ENCODE results near the gene HOXA6. TPM values are rescaled to one million over a fixed set of nuclear protein-coding genes. Genes with fewer than 3 reads are reported as not detected.

Gene HOXA6
- polyA plus RNA-seq, 2 of the 4 experiments (the other 2 are of a cell fraction) = 0.90 to 2.1 TPM

DNA sequence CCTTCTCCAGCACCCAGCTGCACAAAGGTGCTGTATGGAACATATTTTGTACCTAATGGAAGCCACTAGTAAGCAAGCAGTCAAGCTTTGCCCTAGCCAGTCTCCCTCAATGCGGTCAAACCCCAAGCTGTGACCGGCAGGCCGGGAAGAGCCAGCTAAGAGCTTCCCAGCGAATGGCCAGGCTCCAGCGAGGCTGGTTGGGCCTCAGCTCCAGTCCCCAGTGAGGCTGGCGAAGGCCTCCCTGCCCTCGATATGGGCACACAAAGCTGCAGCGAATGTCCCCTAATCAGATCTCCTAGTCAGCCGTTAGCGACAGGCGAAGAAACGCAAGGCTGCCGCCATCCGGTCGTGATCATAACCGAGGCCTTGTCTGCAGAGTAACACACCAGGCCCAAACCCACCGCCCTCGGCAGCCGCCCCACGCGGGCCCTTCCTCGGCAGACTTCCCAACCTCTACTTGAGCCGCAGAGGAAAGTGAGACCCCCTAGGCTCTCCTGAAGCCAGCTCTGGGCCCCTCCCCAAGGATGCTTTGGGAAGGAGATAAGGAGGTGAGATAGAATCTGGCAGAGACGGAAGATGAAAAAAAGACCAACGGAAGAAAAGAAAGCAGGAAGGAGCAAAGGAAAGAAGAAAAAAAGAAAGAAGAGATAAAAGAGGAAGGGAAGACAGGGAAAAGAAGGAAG lies 20.8 kb upstream of the HOXA6 start:
- Histone ChIP-seq H3K9me3 (no peaks in the 10 kb centered on the region), H3K4me3 (no peak overlapping the region), H3K4me1 (peaks cover 4% of the 10 kb centered on the region; the same call in 1 of the 3 replicates), H3K4me2 (no peak overlapping the region; the same call in 2 of the 3 replicates), H3K27ac (no peak overlapping the region)
- no peak for TF ChIP-seq SREBF2 (IDR thresholded peaks at IDR 0.05)
- TF ChIP-seq KDM5A (IDR thresholded peaks at IDR 0.05) = no peak
- TF ChIP-seq NPAS2 (CRISPR knock-in tag; IDR thresholded peaks at IDR 0.05; ENCODE audit: borderline replicate concordance) = no peak
- TF ChIP-seq, protein P1, sequence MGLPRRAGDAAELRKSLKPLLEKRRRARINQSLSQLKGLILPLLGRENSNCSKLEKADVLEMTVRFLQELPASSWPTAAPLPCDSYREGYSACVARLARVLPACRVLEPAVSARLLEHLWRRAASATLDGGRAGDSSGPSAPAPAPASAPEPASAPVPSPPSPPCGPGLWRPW (IDR thresholded peaks at IDR 0.05) = no peak
- TF ChIP-seq HEYL (CRISPR knock-in tag; IDR thresholded peaks at IDR 0.05) = no peak
- TF ChIP-seq FOSL2 (IDR thresholded peaks at IDR 0.05) = no peak
- TF ChIP-seq FOSL2 (CRISPR knock-in tag; IDR thresholded peaks at IDR 0.05) = no peak
- no peak for TF ChIP-seq HOXB13 (CRISPR knock-in tag; IDR thresholded peaks at IDR 0.05; ENCODE audit: low read depth)
- TF ChIP-seq, protein P2, sequence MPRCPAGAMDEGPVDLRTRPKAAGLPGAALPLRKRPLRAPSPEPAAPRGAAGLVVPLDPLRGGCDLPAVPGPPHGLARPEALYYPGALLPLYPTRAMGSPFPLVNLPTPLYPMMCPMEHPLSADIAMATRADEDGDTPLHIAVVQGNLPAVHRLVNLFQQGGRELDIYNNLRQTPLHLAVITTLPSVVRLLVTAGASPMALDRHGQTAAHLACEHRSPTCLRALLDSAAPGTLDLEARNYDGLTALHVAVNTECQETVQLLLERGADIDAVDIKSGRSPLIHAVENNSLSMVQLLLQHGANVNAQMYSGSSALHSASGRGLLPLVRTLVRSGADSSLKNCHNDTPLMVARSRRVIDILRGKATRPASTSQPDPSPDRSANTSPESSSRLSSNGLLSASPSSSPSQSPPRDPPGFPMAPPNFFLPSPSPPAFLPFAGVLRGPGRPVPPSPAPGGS (IDR thresholded peaks at IDR 0.05) = no peak
- TF ChIP-seq RNF2 (IDR thresholded peaks at IDR 0.05; ENCODE audit: borderline replicate concordance, low read depth) = no peak
- TF ChIP-seq RCOR1 (IDR thresholded peaks at IDR 0.05; ENCODE audit: low read depth, low read length) = no peak
- TF ChIP-seq EP300 (IDR thresholded peaks at IDR 0.05) = no peak
- no peak for TF ChIP-seq RAD21 (conservative IDR thresholded peaks at IDR 0.05 in 1 of 2, IDR thresholded peaks at IDR 0.05 in 1 of 2)
- no peak for TF ChIP-seq CBX8 (IDR thresholded peaks at IDR 0.05)
- ChIA-PET CTCF (interaction anchor here (0.7 to 4.5 kb wide), 6 partner anchors 8 to 806 kb away, joined by 3 to 33 read pairs (median 3); no protein-coding TSS in a partner anchor), POLR2A (interaction anchor here (1.2 kb wide), 1 partner anchor 17 kb away, joined by 4 read pairs; no protein-coding TSS in a partner anchor)
- ATAC-seq (no peak), DNase-seq (ENCODE audit: low read depth in 1 of 2, low spot score in 1 of 2) (no peak), FAIRE-seq (no peak)
- 91% methylated on average over 24 of the region's 25 CpGs for WGBS (ENCODE audit: missing lambda C conversion rate)

DNA sequence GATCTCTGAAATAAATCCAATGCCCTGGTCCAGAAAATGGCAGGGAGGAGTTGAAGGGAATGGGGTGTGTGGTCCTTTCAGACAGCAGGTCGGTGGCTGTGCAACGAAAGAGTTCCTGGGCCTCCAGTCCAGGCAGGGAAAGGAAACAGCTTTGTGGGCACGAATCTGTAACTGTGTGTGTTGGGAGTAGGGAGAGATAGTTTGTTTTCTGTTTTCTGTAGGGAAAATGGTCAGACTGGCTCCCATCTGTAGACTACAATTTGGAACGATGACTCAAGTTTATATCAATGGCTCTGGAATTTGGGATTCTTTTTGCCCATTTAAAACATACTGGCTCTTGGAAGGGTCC lies 20.3 kb upstream of the HOXA6 start:
- FAIRE-seq = no peak
- Histone ChIP-seq H3K4me1 (peaks cover 4% of the 10 kb centered on the region; the same call in 1 of the 3 replicates), H3K9me3 (no peaks in the 10 kb centered on the region), H3K4me2 (no peak overlapping the region), H3K4me3 (no peak overlapping the region), H3K27ac (no peak overlapping the region)
- ATAC-seq = no peak
- 84% methylated on average over 4 of the region's 4 CpGs for WGBS (ENCODE audit: missing lambda C conversion rate)
- ChIA-PET POLR2A (no interaction called here), CTCF (interaction anchor here (0.5 to 4.5 kb wide), 5 partner anchors 9 to 638 kb away, joined by 3 to 33 read pairs (median 4); no protein-coding TSS in a partner anchor)
- DNase-seq (ENCODE audit: low read depth in 1 of 2, low spot score in 1 of 2) = no peak
- TF ChIP-seq, protein P3, sequence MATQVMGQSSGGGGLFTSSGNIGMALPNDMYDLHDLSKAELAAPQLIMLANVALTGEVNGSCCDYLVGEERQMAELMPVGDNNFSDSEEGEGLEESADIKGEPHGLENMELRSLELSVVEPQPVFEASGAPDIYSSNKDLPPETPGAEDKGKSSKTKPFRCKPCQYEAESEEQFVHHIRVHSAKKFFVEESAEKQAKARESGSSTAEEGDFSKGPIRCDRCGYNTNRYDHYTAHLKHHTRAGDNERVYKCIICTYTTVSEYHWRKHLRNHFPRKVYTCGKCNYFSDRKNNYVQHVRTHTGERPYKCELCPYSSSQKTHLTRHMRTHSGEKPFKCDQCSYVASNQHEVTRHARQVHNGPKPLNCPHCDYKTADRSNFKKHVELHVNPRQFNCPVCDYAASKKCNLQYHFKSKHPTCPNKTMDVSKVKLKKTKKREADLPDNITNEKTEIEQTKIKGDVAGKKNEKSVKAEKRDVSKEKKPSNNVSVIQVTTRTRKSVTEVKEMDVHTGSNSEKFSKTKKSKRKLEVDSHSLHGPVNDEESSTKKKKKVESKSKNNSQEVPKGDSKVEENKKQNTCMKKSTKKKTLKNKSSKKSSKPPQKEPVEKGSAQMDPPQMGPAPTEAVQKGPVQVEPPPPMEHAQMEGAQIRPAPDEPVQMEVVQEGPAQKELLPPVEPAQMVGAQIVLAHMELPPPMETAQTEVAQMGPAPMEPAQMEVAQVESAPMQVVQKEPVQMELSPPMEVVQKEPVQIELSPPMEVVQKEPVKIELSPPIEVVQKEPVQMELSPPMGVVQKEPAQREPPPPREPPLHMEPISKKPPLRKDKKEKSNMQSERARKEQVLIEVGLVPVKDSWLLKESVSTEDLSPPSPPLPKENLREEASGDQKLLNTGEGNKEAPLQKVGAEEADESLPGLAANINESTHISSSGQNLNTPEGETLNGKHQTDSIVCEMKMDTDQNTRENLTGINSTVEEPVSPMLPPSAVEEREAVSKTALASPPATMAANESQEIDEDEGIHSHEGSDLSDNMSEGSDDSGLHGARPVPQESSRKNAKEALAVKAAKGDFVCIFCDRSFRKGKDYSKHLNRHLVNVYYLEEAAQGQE (IDR thresholded peaks at IDR 0.05) = no peak
- TF ChIP-seq RAD21 (conservative IDR thresholded peaks at IDR 0.05 in 1 of 2, IDR thresholded peaks at IDR 0.05 in 1 of 2) (no peak), NPAS2 (CRISPR knock-in tag; IDR thresholded peaks at IDR 0.05; ENCODE audit: borderline replicate concordance) (no peak), GATA3 (IDR thresholded peaks at IDR 0.05; ENCODE audit: borderline replicate concordance) (no peak), RNF2 (IDR thresholded peaks at IDR 0.05; ENCODE audit: borderline replicate concordance, low read depth) (no peak), EP300 (IDR thresholded peaks at IDR 0.05) (no peak), ZFP36 (IDR thresholded peaks at IDR 0.05; ENCODE audit: borderline replicate concordance, partially characterized antibody) (no peak), ESRRA (IDR thresholded peaks at IDR 0.05; ENCODE audit: borderline replicate concordance, low read length) (no peak), CEBPB (IDR thresholded peaks at IDR 0.05) (no peak), FOSL2 (IDR thresholded peaks at IDR 0.05) (no peak), FOSL2 (CRISPR knock-in tag; IDR thresholded peaks at IDR 0.05) (no peak), TFCP2L1 (CRISPR knock-in tag; IDR thresholded peaks at IDR 0.05) (no peak), KDM1A (IDR thresholded peaks at IDR 0.05; ENCODE audit: low read depth) (no peak), NFE2L2 (conservative IDR thresholded peaks at IDR 0.05; ENCODE audit: low read length) (no peak), RARB (CRISPR knock-in tag; IDR thresholded peaks at IDR 0.05) (no peak), CHD2 (IDR thresholded peaks at IDR 0.05; ENCODE audit: low read length, partially characterized antibody) (no peak)
- TF ChIP-seq, protein P4, sequence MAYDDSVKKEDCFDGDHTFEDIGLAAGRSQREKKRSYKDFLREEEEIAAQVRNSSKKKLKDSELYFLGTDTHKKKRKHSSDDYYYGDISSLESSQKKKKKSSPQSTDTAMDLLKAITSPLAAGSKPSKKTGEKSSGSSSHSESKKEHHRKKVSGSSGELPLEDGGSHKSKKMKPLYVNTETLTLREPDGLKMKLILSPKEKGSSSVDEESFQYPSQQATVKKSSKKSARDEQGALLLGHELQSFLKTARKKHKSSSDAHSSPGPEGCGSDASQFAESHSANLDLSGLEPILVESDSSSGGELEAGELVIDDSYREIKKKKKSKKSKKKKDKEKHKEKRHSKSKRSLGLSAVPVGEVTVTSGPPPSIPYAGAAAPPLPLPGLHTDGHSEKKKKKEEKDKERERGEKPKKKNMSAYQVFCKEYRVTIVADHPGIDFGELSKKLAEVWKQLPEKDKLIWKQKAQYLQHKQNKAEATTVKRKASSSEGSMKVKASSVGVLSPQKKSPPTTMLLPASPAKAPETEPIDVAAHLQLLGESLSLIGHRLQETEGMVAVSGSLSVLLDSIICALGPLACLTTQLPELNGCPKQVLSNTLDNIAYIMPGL (CRISPR knock-in tag; IDR thresholded peaks at IDR 0.05; ENCODE audit: borderline replicate concordance) = no peak
- TF ChIP-seq, protein P5, sequence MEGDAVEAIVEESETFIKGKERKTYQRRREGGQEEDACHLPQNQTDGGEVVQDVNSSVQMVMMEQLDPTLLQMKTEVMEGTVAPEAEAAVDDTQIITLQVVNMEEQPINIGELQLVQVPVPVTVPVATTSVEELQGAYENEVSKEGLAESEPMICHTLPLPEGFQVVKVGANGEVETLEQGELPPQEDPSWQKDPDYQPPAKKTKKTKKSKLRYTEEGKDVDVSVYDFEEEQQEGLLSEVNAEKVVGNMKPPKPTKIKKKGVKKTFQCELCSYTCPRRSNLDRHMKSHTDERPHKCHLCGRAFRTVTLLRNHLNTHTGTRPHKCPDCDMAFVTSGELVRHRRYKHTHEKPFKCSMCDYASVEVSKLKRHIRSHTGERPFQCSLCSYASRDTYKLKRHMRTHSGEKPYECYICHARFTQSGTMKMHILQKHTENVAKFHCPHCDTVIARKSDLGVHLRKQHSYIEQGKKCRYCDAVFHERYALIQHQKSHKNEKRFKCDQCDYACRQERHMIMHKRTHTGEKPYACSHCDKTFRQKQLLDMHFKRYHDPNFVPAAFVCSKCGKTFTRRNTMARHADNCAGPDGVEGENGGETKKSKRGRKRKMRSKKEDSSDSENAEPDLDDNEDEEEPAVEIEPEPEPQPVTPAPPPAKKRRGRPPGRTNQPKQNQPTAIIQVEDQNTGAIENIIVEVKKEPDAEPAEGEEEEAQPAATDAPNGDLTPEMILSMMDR (IDR thresholded peaks at IDR 0.05) = no peak
- TF ChIP-seq, protein P2 (IDR thresholded peaks at IDR 0.05) = no peak
